Peyer's patch (tissue), 4 donors: ENCODE data around the gene GNAO1.

Source experiments
- CTCF ChIP-seq, 6 experiments: fragments of 450-650 bp in 4 of 6; fragments of 200-600 bp in 2 of 6; sonication (generic) in 1 of 6; IDR thresholded peaks; one replicate each; pipeline ENCODE4 v1.5.1; 2017 to 2019; ENCODE audit warnings: antibody characterized with exemption in 6 of 6, mild to moderate bottlenecking in 3 of 6, moderate library complexity in 1 of 6
- POLR2A ChIP-seq, 2 donors: fragments of 450-650 bp; IDR thresholded peaks; one replicate each; pipeline ENCODE4 v1.5.1; 2017; ENCODE audit warnings: antibody characterized with exemption in 2 of 2, mild to moderate bottlenecking in 2 of 2, moderate library complexity in 2 of 2

DNA sequence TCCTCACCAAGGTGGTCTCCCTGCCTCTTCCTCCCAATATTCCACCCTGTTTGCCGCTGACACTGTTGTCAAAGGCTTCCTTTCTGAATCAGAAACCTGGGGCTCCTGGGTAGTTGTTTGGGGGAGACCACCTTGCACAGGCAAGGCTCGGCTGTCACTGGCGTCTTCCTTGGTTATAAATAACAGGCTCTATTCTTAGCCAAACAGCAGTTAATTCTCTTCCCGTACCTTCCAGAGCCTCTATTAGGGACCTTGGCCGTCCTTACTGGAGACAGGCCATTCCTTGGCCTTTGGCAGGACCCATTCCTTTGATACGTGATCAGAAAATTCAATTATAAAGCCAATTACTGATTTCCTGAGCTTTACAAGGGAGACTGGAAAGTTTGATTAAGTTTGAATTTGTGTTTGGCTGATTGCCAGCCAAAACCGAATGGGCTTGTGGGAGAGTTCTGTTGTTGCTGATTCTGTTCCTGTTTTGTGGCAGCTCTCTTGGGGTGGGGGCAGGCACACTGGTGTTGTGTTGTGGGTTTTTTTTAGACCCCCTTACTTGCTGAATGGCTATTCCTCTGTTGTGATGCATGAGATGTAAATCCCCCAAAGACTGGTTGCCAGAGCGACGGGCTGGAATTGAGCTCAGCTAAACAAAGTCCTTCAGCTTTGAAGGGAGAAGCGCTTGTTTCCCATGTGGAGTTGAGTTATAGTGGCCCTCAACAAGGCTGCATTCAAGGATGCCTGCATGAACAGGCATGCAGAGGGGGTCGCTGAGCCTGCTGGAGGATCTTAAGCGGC lies 104.6 kb downstream of the GNAO1 start:
- TF ChIP-seq CTCF (IDR thresholded peaks at IDR 0.05) (no peak), POLR2A (IDR thresholded peaks at IDR 0.05) (no peak)
